ENCODE measurements around the gene EPS8L3.

GRCh38 chr1:109754738-109755137 is 9.0 kb downstream of the EPS8L3 start:
- TF ChIP-seq, protein P1, sequence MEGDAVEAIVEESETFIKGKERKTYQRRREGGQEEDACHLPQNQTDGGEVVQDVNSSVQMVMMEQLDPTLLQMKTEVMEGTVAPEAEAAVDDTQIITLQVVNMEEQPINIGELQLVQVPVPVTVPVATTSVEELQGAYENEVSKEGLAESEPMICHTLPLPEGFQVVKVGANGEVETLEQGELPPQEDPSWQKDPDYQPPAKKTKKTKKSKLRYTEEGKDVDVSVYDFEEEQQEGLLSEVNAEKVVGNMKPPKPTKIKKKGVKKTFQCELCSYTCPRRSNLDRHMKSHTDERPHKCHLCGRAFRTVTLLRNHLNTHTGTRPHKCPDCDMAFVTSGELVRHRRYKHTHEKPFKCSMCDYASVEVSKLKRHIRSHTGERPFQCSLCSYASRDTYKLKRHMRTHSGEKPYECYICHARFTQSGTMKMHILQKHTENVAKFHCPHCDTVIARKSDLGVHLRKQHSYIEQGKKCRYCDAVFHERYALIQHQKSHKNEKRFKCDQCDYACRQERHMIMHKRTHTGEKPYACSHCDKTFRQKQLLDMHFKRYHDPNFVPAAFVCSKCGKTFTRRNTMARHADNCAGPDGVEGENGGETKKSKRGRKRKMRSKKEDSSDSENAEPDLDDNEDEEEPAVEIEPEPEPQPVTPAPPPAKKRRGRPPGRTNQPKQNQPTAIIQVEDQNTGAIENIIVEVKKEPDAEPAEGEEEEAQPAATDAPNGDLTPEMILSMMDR (IDR thresholded peaks at IDR 0.05), result no peak
- no peak for TF ChIP-seq POLR2A (IDR thresholded peaks at IDR 0.05)
- TF ChIP-seq POLR2AphosphoS5 (IDR thresholded peaks at IDR 0.05), result no peak

Data from sigmoid colon (tissue), 4 donors.